GM23338 (cell line): ENCODE data around the gene BBOX1. TPM values are rescaled to one million over a fixed set of nuclear protein-coding genes. Genes with fewer than 3 reads are reported as not detected.

ENCODE experiments used
- ATAC-seq: fragments of 200-7000 bp; cut with Tn5 transposase; 3 replicates; pipeline ENCODE4 v1.9.1; 2020
- DNase-seq: peaks from one replicate; pipeline ENCODE4 v3.0.0-alpha.2; 2015; ENCODE audit warnings: low spot score
- H2AFZ ChIP-seq: fragments of 200-600 bp; sonication (generic); 2 replicates; pipeline ENCODE4 v1.8.0; 2016; ENCODE audit warnings: antibody characterized with exemption, mild to moderate bottlenecking, moderate library complexity
- H3F3A ChIP-seq: fragments of 200-600 bp; sonication (generic); replicated peaks from 2 replicates; pipeline ENCODE4 v1.8.0; 2017; ENCODE audit warnings: antibody characterized with exemption, mixed run types, low read depth
- H3K27ac ChIP-seq: fragments of 200-600 bp; sonication (generic); 2 replicates; pipeline ENCODE4 v1.6.1; 2016; ENCODE audit warnings: low read depth
- H3K27me3 ChIP-seq: fragments of 200-600 bp; sonication (generic); 2 replicates; pipeline ENCODE4 v1.8.0; 2016; ENCODE audit warnings: mild to moderate bottlenecking, mixed run types, moderate library complexity; ENCODE audit not compliant: insufficient read depth
- H3K36me3 ChIP-seq: fragments of 200-600 bp; sonication (generic); 2 replicates; pipeline ENCODE4 v1.8.0; 2016; ENCODE audit warnings: mild to moderate bottlenecking; ENCODE audit not compliant: insufficient read depth
- H3K4me1 ChIP-seq: fragments of 200-600 bp; sonication (generic); 2 replicates; pipeline ENCODE4 v1.8.0; 2016; ENCODE audit warnings: mild to moderate bottlenecking, moderate library complexity; ENCODE audit not compliant: insufficient read depth
- H3K4me2 ChIP-seq: fragments of 200-600 bp; sonication (generic); 2 replicates; pipeline ENCODE4 v1.7.1; 2017; ENCODE audit warnings: mixed run types
- H3K4me3 ChIP-seq: fragments of 200-600 bp; sonication (generic); 2 replicates; pipeline ENCODE4 v1.6.1; 2016; ENCODE audit warnings: mixed run types
- H3K79me2 ChIP-seq: fragments of 200-600 bp; sonication (generic); replicated peaks from 2 replicates; pipeline ENCODE4 v1.8.0; 2017; ENCODE audit warnings: mild to moderate bottlenecking; ENCODE audit not compliant: insufficient read depth
- H3K9me2 ChIP-seq: fragments of 200-600 bp; sonication (generic); 2 replicates; pipeline ENCODE4 v1.8.0; 2017; ENCODE audit not compliant: insufficient read depth
- H4K20me1 ChIP-seq: fragments of 200-600 bp; sonication (generic); replicated peaks from 2 replicates; pipeline ENCODE4 v1.8.0; 2017; ENCODE audit warnings: mild to moderate bottlenecking; ENCODE audit not compliant: insufficient read depth
- H3K27ac Mint-ChIP-seq: 2 replicates; pipeline ENCODE4 v1.8.0; 2020; ENCODE audit warnings: inconsistent platforms, mild to moderate bottlenecking, moderate library complexity, mixed read lengths
- H3K27me3 Mint-ChIP-seq: 3 replicates; pipeline ENCODE4 v1.8.0; 2022; ENCODE audit warnings: low read depth, mild to moderate bottlenecking, moderate library complexity, mixed read lengths, inconsistent platforms; ENCODE audit not compliant: insufficient read depth, poor library complexity
- H3K36me3 Mint-ChIP-seq: 3 replicates; pipeline ENCODE4 v1.8.0; 2021; ENCODE audit warnings: low read depth, mild to moderate bottlenecking, inconsistent platforms, moderate library complexity, mixed read lengths
- H3K4me1 Mint-ChIP-seq: 3 replicates; pipeline ENCODE4 v1.8.0; 2020; ENCODE audit warnings: mild to moderate bottlenecking, inconsistent platforms, mixed read lengths
- H3K4me3 Mint-ChIP-seq: 3 replicates; pipeline ENCODE4 v1.8.0; 2021; ENCODE audit warnings: moderate library complexity, mild to moderate bottlenecking, inconsistent platforms, mixed read lengths
- H3K9me3 Mint-ChIP-seq: 3 replicates; pipeline ENCODE4 v1.8.0; 2020; ENCODE audit warnings: moderate library complexity, mild to moderate bottlenecking, inconsistent platforms, mixed read lengths
- CREB1 ChIP-seq: fragments of 250-450 bp; sonication (Bioruptor Pico); IDR thresholded peaks from 2 replicates; pipeline ENCODE4 v1.5.0; 2020; ENCODE audit warnings: low read depth, mild to moderate bottlenecking, moderate library complexity
- EZH2 ChIP-seq: fragments of 200-600 bp; sonication (generic); IDR thresholded peaks from one replicate; pipeline ENCODE4 v1.8.0; 2017; ENCODE audit warnings: antibody characterized with exemption, mild to moderate bottlenecking, low read depth; ENCODE audit not compliant: unreplicated experiment
- EZH2phosphoT487 ChIP-seq: fragments of 200-600 bp; sonication (generic); IDR thresholded peaks from one replicate; pipeline ENCODE4 v1.8.1; 2018; ENCODE audit warnings: antibody characterized with exemption; ENCODE audit not compliant: unreplicated experiment
- JUNB ChIP-seq: IDR thresholded peaks from one replicate; pipeline ENCODE4 v1.6.1; 2016; ENCODE audit warnings: antibody characterized with exemption; ENCODE audit not compliant: unreplicated experiment
- NANOG ChIP-seq: IDR thresholded peaks from 2 replicates; pipeline ENCODE4 v1.6.1; 2016; ENCODE audit warnings: antibody characterized with exemption, borderline replicate concordance
- POLR2AphosphoS5 ChIP-seq: IDR thresholded peaks from 2 replicates; pipeline ENCODE4 v1.6.1; 2016; ENCODE audit warnings: antibody characterized with exemption, low read depth
- STAT1 ChIP-seq: IDR thresholded peaks from one replicate; pipeline ENCODE4 v1.6.1; 2016; ENCODE audit warnings: antibody characterized with exemption; ENCODE audit not compliant: unreplicated experiment
- ZNF114 ChIP-seq: fragments of 250-450 bp; sonication (Bioruptor Pico); IDR thresholded peaks from 2 replicates; pipeline ENCODE4 v1.5.0; 2020; ENCODE audit warnings: mild to moderate bottlenecking, moderate library complexity
- ZNF331 ChIP-seq: fragments of 250-450 bp; sonication (Bioruptor Pico); IDR thresholded peaks from 2 replicates; pipeline ENCODE4 v1.5.0; 2020; ENCODE audit warnings: low read depth, mild to moderate bottlenecking, moderate library complexity
- polyA plus RNA-seq: library from polyadenylated mRNA; unstranded; fragments of >200 nt; fragmentation: Nextera tagmentation; extraction: Ambion mirVana; gene quantifications from 2 replicates; pipeline ENCODE4 v1.2.1, GENCODE V29; 2016
- total RNA-seq: library from RNA; depleted of rRNA; stranded (reverse); fragments of >200 nt; shearing (Covaris generic); gene quantifications from 2 replicates; pipeline ENCODE4 v1.2.3, GENCODE V29; 2014
- TF ChIP-seq, protein P1 (sequence below), 2 experiments: fragments of 200-600 bp in 1 of 2; sonication (generic) in 1 of 2; conservative IDR thresholded peaks; 2 replicates each; pipeline versions ENCODE4 v1.5.1 to v1.6.1; 2016 to 2017; ENCODE audit warnings: antibody characterized with exemption in 2 of 2, low read depth in 2 of 2, mild to moderate bottlenecking in 2 of 2, moderate library complexity in 1 of 2
- TF ChIP-seq, protein P2 (sequence below): fragments of 250-450 bp; sonication (Bioruptor Pico); IDR thresholded peaks from 2 replicates; pipeline ENCODE4 v1.5.0; 2020; ENCODE audit warnings: mild to moderate bottlenecking, moderate library complexity
- TF ChIP-seq, protein P3 (sequence below): IDR thresholded peaks from one replicate; pipeline ENCODE4 v1.6.1; 2018; ENCODE audit warnings: antibody characterized with exemption; ENCODE audit not compliant: unreplicated experiment
- TF ChIP-seq, protein P4 (sequence below): IDR thresholded peaks from 2 replicates; pipeline ENCODE4 v1.6.1; 2016; ENCODE audit warnings: antibody characterized with exemption

BBOX1 gene
- total and polyA plus RNA-seq, 2 experiments from 2014 or later = not detected

DNA sequence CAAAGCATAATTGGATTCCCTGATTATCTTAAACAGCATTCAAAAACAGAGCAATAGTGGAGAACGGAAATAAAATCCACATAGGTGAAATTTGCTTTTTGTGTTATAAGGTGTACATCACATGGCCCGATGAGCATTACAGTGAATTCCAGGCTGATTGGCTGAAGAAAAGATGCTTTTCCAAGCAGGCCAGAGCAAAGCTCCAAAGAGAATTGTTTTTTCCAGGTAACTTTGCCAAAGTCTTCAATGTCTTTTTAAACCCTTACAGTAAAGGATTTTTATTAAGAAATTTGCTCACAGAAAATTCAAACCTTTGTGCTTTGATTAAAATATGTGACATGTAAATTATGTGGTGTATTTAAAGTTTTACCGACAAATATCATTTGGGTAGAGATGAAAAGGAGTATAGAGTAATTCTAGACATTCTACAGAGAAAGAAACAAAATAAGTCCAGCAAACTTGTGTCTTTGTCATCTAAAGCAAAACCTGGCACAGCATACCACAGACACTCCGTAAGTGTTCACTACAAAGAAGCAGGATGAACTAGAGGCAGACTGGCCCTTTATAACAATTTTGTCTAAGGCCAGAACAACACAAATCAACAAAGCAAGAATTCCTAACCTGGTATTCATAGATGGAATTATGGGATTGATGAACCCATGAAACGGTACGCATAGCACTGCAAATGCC, 16.6 kb downstream of the BBOX1 start:
- ATAC-seq = no peak
- no peaks in the 10 kb centered on the region for H3F3A ChIP-seq

More for the DNA sequence above, 16.6 kb downstream of the BBOX1 start:
- TF ChIP-seq, protein P1, sequence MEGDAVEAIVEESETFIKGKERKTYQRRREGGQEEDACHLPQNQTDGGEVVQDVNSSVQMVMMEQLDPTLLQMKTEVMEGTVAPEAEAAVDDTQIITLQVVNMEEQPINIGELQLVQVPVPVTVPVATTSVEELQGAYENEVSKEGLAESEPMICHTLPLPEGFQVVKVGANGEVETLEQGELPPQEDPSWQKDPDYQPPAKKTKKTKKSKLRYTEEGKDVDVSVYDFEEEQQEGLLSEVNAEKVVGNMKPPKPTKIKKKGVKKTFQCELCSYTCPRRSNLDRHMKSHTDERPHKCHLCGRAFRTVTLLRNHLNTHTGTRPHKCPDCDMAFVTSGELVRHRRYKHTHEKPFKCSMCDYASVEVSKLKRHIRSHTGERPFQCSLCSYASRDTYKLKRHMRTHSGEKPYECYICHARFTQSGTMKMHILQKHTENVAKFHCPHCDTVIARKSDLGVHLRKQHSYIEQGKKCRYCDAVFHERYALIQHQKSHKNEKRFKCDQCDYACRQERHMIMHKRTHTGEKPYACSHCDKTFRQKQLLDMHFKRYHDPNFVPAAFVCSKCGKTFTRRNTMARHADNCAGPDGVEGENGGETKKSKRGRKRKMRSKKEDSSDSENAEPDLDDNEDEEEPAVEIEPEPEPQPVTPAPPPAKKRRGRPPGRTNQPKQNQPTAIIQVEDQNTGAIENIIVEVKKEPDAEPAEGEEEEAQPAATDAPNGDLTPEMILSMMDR (conservative IDR thresholded peaks at IDR 0.05; ENCODE audit: low read depth in 2 of 2) = no peak
- TF ChIP-seq EZH2 = no peak
- TF ChIP-seq NANOG = no peak
- TF ChIP-seq, protein P2, sequence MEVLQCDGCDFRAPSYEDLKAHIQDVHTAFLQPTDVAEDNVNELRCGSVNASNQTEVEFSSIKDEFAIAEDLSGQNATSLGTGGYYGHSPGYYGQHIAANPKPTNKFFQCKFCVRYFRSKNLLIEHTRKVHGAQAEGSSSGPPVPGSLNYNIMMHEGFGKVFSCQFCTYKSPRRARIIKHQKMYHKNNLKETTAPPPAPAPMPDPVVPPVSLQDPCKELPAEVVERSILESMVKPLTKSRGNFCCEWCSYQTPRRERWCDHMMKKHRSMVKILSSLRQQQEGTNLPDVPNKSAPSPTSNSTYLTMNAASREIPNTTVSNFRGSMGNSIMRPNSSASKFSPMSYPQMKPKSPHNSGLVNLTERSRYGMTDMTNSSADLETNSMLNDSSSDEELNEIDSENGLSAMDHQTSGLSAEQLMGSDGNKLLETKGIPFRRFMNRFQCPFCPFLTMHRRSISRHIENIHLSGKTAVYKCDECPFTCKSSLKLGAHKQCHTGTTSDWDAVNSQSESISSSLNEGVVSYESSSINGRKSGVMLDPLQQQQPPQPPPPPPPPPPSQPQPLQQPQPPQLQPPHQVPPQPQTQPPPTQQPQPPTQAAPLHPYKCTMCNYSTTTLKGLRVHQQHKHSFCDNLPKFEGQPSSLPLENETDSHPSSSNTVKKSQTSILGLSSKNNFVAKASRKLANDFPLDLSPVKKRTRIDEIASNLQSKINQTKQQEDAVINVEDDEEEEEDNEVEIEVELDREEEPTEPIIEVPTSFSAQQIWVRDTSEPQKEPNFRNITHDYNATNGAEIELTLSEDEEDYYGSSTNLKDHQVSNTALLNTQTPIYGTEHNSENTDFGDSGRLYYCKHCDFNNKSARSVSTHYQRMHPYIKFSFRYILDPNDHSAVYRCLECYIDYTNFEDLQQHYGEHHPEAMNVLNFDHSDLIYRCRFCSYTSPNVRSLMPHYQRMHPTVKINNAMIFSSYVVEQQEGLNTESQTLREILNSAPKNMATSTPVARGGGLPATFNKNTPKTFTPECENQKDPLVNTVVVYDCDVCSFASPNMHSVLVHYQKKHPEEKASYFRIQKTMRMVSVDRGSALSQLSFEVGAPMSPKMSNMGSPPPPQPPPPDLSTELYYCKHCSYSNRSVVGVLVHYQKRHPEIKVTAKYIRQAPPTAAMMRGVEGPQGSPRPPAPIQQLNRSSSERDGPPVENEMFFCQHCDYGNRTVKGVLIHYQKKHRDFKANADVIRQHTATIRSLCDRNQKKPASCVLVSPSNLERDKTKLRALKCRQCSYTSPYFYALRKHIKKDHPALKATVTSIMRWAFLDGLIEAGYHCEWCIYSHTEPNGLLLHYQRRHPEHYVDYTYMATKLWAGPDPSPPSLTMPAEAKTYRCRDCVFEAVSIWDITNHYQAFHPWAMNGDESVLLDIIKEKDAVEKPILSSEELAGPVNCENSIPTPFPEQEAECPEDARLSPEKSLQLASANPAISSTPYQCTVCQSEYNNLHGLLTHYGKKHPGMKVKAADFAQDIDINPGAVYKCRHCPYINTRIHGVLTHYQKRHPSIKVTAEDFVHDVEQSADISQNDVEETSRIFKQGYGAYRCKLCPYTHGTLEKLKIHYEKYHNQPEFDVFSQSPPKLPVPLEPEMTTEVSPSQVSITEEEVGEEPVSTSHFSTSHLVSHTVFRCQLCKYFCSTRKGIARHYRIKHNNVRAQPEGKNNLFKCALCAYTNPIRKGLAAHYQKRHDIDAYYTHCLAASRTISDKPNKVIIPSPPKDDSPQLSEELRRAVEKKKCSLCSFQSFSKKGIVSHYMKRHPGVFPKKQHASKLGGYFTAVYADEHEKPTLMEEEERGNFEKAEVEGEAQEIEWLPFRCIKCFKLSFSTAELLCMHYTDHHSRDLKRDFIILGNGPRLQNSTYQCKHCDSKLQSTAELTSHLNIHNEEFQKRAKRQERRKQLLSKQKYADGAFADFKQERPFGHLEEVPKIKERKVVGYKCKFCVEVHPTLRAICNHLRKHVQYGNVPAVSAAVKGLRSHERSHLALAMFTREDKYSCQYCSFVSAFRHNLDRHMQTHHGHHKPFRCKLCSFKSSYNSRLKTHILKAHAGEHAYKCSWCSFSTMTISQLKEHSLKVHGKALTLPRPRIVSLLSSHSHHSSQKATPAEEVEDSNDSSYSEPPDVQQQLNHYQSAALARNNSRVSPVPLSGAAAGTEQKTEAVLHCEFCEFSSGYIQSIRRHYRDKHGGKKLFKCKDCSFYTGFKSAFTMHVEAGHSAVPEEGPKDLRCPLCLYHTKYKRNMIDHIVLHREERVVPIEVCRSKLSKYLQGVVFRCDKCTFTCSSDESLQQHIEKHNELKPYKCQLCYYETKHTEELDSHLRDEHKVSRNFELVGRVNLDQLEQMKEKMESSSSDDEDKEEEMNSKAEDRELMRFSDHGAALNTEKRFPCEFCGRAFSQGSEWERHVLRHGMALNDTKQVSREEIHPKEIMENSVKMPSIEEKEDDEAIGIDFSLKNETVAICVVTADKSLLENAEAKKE (CRISPR knock-in tag) = no peak
- TF ChIP-seq, protein P3, sequence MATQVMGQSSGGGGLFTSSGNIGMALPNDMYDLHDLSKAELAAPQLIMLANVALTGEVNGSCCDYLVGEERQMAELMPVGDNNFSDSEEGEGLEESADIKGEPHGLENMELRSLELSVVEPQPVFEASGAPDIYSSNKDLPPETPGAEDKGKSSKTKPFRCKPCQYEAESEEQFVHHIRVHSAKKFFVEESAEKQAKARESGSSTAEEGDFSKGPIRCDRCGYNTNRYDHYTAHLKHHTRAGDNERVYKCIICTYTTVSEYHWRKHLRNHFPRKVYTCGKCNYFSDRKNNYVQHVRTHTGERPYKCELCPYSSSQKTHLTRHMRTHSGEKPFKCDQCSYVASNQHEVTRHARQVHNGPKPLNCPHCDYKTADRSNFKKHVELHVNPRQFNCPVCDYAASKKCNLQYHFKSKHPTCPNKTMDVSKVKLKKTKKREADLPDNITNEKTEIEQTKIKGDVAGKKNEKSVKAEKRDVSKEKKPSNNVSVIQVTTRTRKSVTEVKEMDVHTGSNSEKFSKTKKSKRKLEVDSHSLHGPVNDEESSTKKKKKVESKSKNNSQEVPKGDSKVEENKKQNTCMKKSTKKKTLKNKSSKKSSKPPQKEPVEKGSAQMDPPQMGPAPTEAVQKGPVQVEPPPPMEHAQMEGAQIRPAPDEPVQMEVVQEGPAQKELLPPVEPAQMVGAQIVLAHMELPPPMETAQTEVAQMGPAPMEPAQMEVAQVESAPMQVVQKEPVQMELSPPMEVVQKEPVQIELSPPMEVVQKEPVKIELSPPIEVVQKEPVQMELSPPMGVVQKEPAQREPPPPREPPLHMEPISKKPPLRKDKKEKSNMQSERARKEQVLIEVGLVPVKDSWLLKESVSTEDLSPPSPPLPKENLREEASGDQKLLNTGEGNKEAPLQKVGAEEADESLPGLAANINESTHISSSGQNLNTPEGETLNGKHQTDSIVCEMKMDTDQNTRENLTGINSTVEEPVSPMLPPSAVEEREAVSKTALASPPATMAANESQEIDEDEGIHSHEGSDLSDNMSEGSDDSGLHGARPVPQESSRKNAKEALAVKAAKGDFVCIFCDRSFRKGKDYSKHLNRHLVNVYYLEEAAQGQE = no peak
- TF ChIP-seq EZH2phosphoT487 = no peak
- no peak for TF ChIP-seq JUNB
- TF ChIP-seq ZNF114 (CRISPR knock-in tag) = no peak
- TF ChIP-seq CREB1 (CRISPR knock-in tag) = no peak
- TF ChIP-seq ZNF331 (CRISPR knock-in tag) = no peak
- TF ChIP-seq, protein P4, sequence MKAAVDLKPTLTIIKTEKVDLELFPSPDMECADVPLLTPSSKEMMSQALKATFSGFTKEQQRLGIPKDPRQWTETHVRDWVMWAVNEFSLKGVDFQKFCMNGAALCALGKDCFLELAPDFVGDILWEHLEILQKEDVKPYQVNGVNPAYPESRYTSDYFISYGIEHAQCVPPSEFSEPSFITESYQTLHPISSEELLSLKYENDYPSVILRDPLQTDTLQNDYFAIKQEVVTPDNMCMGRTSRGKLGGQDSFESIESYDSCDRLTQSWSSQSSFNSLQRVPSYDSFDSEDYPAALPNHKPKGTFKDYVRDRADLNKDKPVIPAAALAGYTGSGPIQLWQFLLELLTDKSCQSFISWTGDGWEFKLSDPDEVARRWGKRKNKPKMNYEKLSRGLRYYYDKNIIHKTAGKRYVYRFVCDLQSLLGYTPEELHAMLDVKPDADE = no peak
- TF ChIP-seq STAT1 = no peak
- no peak for TF ChIP-seq POLR2AphosphoS5
- H3K4me1 ChIP-seq = no peaks in the 10 kb centered on the region
- H3K36me3 ChIP-seq = no peaks in the 10 kb centered on the region
- DNase-seq = no peak
- no peak overlapping the region for H3K27ac ChIP-seq
- H3K4me2 ChIP-seq = no peak overlapping the region
- H3K79me2 ChIP-seq = no peaks in the 10 kb centered on the region
- no peaks in the 10 kb centered on the region for H3K9me2 ChIP-seq
- H4K20me1 ChIP-seq = no peaks in the 10 kb centered on the region
- Mint-ChIP-seq H3K9me3 (no peaks in the 10 kb centered on the region), H3K27ac (no peak overlapping the region), H3K27me3 (no peaks in the 10 kb centered on the region), H3K4me1 (peaks cover 5% of the 10 kb centered on the region; the same call in 2 of the 3 replicates), H3K4me3 (no peak overlapping the region), H3K36me3 (no peaks in the 10 kb centered on the region)
- no peak overlapping the region for H3K4me3 ChIP-seq
- H3K27me3 ChIP-seq = no peaks in the 10 kb centered on the region
- H2AFZ ChIP-seq = no peak overlapping the region
